ENCODE measurements around the gene FAM222A. TPM values are rescaled to one million over a fixed set of nuclear protein-coding genes. Genes with fewer than 3 reads are reported as not detected.

Gene FAM222A
- total RNA-seq, 1 experiment from 2014 or later, result 1.6 TPM

GRCh38 chr12:109752117-109753053, 38.8 kb downstream of the FAM222A start (continued):
- TF ChIP-seq ZNF512 (CRISPR knock-in tag; IDR thresholded peaks at IDR 0.05; ENCODE audit: borderline replicate concordance), result no peak
- no peak for TF ChIP-seq NFE2L1 (CRISPR knock-in tag; IDR thresholded peaks at IDR 0.05)
- no peak for TF ChIP-seq ZNF281 (CRISPR knock-in tag; IDR thresholded peaks at IDR 0.05)
- no peak for TF ChIP-seq NFYB (CRISPR knock-in tag; conservative IDR thresholded peaks at IDR 0.05; ENCODE audit: low read depth)
- no peak for TF ChIP-seq SMAD3 (CRISPR knock-in tag; IDR thresholded peaks at IDR 0.05; ENCODE audit: borderline replicate concordance)
- TF ChIP-seq USF1 (CRISPR knock-in tag; IDR thresholded peaks at IDR 0.05), result no peak
- TF ChIP-seq NR1H2 (CRISPR knock-in tag; IDR thresholded peaks at IDR 0.05), result no peak
- TF ChIP-seq ZBTB21 (CRISPR knock-in tag; IDR thresholded peaks at IDR 0.05; ENCODE audit: borderline replicate concordance), result no peak
- TF ChIP-seq TP53 (CRISPR knock-in tag; IDR thresholded peaks at IDR 0.05), result no peak
- no peak for TF ChIP-seq ZNF396 (CRISPR knock-in tag; IDR thresholded peaks at IDR 0.05; ENCODE audit: borderline replicate concordance)
- no peak for TF ChIP-seq MAX (CRISPR knock-in tag; IDR thresholded peaks at IDR 0.05)

- H3K36me3 Mint-ChIP-seq, result peaks cover 9% of the 10 kb centered on the region; the same call in 1 of the 2 replicates
- POLR2A ChIA-PET, result no interaction called here
These were observed 39.4 kb downstream of the FAM222A start for GRCh38 chr12:109753054-109753401.

GRCh38 chr12:109753959-109754358, 40.3 kb downstream of the FAM222A start:
- H3K27ac Mint-ChIP-seq, result no peak overlapping the region
- H3K27me3 Mint-ChIP-seq (ENCODE audit: low read depth), result no peaks in the 10 kb centered on the region
- H3K4me1 Mint-ChIP-seq, result peaks cover 11% of the 10 kb centered on the region
- no peak overlapping the region for H3K4me3 Mint-ChIP-seq
- ChIA-PET POLR2A (interaction anchor here (0.7 kb wide), 1 partner anchor 10 kb away, joined by 5 read pairs; no protein-coding TSS in a partner anchor), CTCF (interaction anchor here (0.8 to 3.2 kb wide), 10 partner anchors 8 to 326 kb away, joined by 3 to 15 read pairs (median 4); no protein-coding TSS in a partner anchor)
- H3K36me3 Mint-ChIP-seq, result peaks cover 9% of the 10 kb centered on the region; the same call in 1 of the 2 replicates
- peaks cover 22% of the 10 kb centered on the region for H3K9me3 Mint-ChIP-seq
- DNase-seq (ENCODE audit: low spot score) (no peak), ATAC-seq (no peak)
- TF ChIP-seq SMAD3 (CRISPR knock-in tag; IDR thresholded peaks at IDR 0.05; ENCODE audit: borderline replicate concordance), result no peak
- no peak for TF ChIP-seq GABPB1 (CRISPR knock-in tag; IDR thresholded peaks at IDR 0.05)
- TF ChIP-seq ZSCAN18 (CRISPR knock-in tag; IDR thresholded peaks at IDR 0.05), result no peak
- no peak for TF ChIP-seq E2F4 (CRISPR knock-in tag; IDR thresholded peaks at IDR 0.05; ENCODE audit: borderline replicate concordance, low read depth)
- no peak for TF ChIP-seq ELF4 (CRISPR knock-in tag; IDR thresholded peaks at IDR 0.05; ENCODE audit: low read depth)
- no peak for TF ChIP-seq CTCF (IDR thresholded peaks at IDR 0.05)

More at GRCh38 chr12:109753054-109753401, 39.4 kb downstream of the FAM222A start:
- Mint-ChIP-seq H3K27ac (no peak overlapping the region), H3K9me3 (peaks cover 22% of the 10 kb centered on the region), H3K4me1 (peaks cover 4% of the 10 kb centered on the region), H3K4me3 (no peak overlapping the region), H3K27me3 (ENCODE audit: low read depth) (no peaks in the 10 kb centered on the region)
- DNase-seq (ENCODE audit: low spot score) (peak; percentile 3), ATAC-seq (no peak)
- no peak for TF ChIP-seq PRRX2 (CRISPR knock-in tag; IDR thresholded peaks at IDR 0.05)
- no peak for TF ChIP-seq ELF4 (CRISPR knock-in tag; IDR thresholded peaks at IDR 0.05; ENCODE audit: low read depth)
- no peak for TF ChIP-seq USF1 (CRISPR knock-in tag; IDR thresholded peaks at IDR 0.05)
- no peak for TF ChIP-seq NFATC4 (CRISPR knock-in tag; IDR thresholded peaks at IDR 0.05)
- CTCF ChIA-PET, result interaction anchor here (0.6 to 3.2 kb wide), 8 partner anchors 10 to 237 kb away, joined by 3 to 15 read pairs (median 4); no protein-coding TSS in a partner anchor

Data from WTC11 (cell line).